Bronchial epithelial cell (primary cell): Measurements from ENCODE around the gene ZFYVE27. TPM values are rescaled to one million over a fixed set of nuclear protein-coding genes. Genes with fewer than 3 reads are reported as not detected.
"Not testable (repeated sequence)": the region's sequence is repeated elsewhere in the genome, so short reads cannot be mapped to it uniquely, and the experiment has no call there.

ENCODE experiments used
- DNase-seq: peaks from one replicate; pipeline ENCODE4 v3.0.0-alpha.2; 2010; ENCODE audit warnings: low read depth
- FAIRE-seq: peaks from 2 replicates; lab custom pipeline; 2011; peaks lifted over from hg19 to GRCh38; lab: Jason Lieb, UNC
- H3K27me3 ChIP-seq: 2 replicates; pipeline ENCODE4 v1.5.1; 2011; ENCODE audit warnings: low read length; ENCODE audit not compliant: control insufficient read depth, insufficient read depth
- H3K36me3 ChIP-seq: 2 replicates; pipeline ENCODE4 v1.5.1; 2011; ENCODE audit warnings: low read length; ENCODE audit not compliant: control insufficient read depth, insufficient read depth
- H3K4me3 ChIP-seq: 2 replicates; pipeline ENCODE4 v1.5.1; 2011; ENCODE audit warnings: mild to moderate bottlenecking, low read depth, low read length, control low read depth
- total RNA-seq: library from RNA; depleted of rRNA; stranded (reverse); fragments of >200 nt; gene quantifications from 2 replicates; pipeline ENCODE4 v1.2.1, GENCODE V29; 2014
- TF ChIP-seq, protein P1 (sequence below): IDR thresholded peaks from 2 replicates; pipeline ENCODE4 v1.5.1; 2011; ENCODE audit warnings: mild to moderate bottlenecking, moderate library complexity, low read length, control low read depth, inconsistent platforms; ENCODE audit not compliant: insufficient read depth, severe bottlenecking

Gene ZFYVE27, protein sequence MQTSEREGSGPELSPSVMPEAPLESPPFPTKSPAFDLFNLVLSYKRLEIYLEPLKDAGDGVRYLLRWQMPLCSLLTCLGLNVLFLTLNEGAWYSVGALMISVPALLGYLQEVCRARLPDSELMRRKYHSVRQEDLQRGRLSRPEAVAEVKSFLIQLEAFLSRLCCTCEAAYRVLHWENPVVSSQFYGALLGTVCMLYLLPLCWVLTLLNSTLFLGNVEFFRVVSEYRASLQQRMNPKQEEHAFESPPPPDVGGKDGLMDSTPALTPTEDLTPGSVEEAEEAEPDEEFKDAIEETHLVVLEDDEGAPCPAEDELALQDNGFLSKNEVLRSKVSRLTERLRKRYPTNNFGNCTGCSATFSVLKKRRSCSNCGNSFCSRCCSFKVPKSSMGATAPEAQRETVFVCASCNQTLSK
- 15.3 and 19.1 TPM in 2 replicates for total RNA-seq

DNA sequence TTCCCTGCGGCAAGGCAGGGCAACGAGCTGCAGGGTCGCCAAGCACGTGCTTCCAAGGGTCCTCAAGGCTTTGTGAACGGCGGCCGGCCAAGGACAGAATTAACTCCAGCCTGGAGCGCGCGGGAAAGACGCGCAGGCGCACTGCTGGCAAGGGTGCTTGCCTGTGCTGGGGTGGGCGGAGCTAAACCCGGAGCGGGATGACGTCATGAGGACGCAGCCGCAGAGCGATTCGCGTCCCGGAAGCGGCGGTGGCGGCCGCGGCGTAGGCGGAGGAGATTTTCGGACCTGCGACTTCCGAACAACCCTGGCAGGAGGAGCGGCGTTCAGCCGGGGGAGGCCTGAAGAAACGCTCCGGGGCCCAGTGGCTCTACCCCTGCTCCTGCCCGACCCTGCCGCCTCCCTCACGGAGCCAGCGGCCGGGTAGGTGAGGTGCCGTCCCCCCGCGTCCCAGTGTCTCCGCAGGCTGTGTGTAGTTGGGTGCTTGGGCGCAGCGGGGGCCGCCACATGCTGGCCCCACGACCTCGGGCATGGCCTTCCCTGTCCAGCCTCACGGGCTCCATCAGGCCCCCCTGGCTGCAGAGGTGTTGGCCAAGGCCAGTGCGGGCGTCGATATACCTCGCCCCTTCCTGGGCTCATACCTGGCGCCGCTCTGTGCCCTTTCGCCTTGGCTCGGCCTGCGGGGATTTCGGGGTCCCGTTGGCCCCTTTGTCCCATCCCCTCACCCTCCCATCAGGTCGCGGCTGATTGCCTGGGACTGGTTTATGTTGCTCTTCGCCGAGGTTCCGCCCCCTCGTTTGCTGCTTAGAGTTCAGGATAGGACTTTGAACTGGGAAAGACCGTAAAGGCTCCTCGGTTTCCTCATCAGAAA, at the start of gene ZFYVE27:
TSS of gene ZFYVE27 (plus strand) at position 227 of the 868 bp plus-strand sequence. CDS start 1,350 bp downstream, outside the sequence.
- TF ChIP-seq, protein P1, sequence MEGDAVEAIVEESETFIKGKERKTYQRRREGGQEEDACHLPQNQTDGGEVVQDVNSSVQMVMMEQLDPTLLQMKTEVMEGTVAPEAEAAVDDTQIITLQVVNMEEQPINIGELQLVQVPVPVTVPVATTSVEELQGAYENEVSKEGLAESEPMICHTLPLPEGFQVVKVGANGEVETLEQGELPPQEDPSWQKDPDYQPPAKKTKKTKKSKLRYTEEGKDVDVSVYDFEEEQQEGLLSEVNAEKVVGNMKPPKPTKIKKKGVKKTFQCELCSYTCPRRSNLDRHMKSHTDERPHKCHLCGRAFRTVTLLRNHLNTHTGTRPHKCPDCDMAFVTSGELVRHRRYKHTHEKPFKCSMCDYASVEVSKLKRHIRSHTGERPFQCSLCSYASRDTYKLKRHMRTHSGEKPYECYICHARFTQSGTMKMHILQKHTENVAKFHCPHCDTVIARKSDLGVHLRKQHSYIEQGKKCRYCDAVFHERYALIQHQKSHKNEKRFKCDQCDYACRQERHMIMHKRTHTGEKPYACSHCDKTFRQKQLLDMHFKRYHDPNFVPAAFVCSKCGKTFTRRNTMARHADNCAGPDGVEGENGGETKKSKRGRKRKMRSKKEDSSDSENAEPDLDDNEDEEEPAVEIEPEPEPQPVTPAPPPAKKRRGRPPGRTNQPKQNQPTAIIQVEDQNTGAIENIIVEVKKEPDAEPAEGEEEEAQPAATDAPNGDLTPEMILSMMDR, result peak; percentile 10
- H3K36me3 ChIP-seq, result peaks cover 6% of the 10 kb centered on the region
- peak within 1 kb of the TSS; percentile 84 for H3K4me3 ChIP-seq
- H3K27me3 ChIP-seq, result no peaks in the 10 kb centered on the region
- DNase-seq, result peak; percentile 87
- no peak for FAIRE-seq

GRCh38 chr10:97687785-97688781, 48.8 kb upstream of the ZFYVE27 start:
- Histone ChIP-seq H3K4me3 (no peak overlapping the region), H3K27me3 (no peaks in the 10 kb centered on the region), H3K36me3 (no peaks in the 10 kb centered on the region)
- DNase-seq, result peak; percentile 68
- TF ChIP-seq, protein P1, result no peak
- peak; percentile 28 for FAIRE-seq

DNA sequence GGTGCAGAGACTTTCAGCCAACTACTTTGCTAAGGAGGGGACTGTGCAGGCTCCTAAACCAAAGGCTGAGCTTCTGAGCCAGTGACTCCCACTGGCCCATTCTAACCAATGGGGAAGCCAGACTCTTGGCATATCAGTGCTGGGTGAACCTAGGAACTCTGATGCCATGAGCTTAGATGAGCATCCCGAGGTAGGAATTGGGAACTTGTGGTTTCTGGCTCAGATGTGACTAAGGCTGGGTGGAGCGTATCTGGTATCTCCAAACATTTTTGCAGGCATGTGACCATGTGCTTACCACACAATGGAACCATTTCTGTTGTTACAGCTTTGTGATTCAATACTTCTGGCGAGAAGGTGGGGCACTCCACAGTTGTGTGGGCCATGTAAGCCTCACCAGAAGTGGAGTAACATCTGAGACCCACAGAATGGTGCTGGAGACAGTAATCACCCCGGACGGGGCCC, 47.3 kb upstream of the ZFYVE27 start:
- Histone ChIP-seq H3K27me3 (no peaks in the 10 kb centered on the region), H3K4me3 (no peak overlapping the region), H3K36me3 (no peaks in the 10 kb centered on the region)
- peak; percentile 98 for FAIRE-seq
- peak; percentile 100 for DNase-seq
- TF ChIP-seq, protein P1, result no peak

DNA sequence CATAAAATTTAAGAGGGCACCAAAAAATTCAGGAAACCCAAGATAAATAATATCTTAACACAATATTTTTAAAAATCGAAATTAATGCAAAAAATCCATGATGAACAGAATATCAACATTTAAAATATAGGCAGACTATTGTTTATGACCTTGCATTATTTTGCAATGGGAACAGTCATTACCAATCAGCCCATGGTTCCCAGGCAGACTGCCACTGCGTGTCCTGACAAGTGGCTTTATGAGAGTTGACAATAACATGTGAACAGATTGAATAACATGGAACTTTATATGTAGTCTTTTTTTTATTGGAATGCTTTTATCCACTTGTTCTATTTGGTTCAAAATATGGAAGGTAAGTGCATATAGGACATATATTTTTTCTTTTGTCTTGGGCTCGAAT, 46.8 kb upstream of the ZFYVE27 start:
- no peaks in the 10 kb centered on the region for H3K27me3 ChIP-seq
- FAIRE-seq, result no peak
- no peak overlapping the region for H3K4me3 ChIP-seq
- TF ChIP-seq, protein P1, result no peak
- H3K36me3 ChIP-seq, result no peaks in the 10 kb centered on the region
- DNase-seq, result peak; percentile 94

- not testable (repeated sequence) for FAIRE-seq, H3K27me3 ChIP-seq, DNase-seq, H3K36me3 ChIP-seq, H3K4me3 ChIP-seq
Measured at GRCh38 chr10:97698072-97698655, 38.8 kb upstream of the ZFYVE27 start.
